NCI-H1417 treated with DMSO at 0.1 percent for 48 hours (cell line): ENCODE measurements around the gene CLIP4.

Experiments used
- DNase-seq: peaks from one replicate; lab custom pipeline; 2025; lab: John Stamatoyannopoulos, UW

CLIP4 gene

GRCh38 chr2:29134933-29135332, 19.7 kb downstream of the CLIP4 start:
- no peak for DNase-seq

- no peak for DNase-seq
These were observed 23.9 kb downstream of the CLIP4 start for GRCh38 chr2:29139152-29139551.

GRCh38 chr2:29139731-29140130, 24.5 kb downstream of the CLIP4 start:
- no peak for DNase-seq

GRCh38 chr2:29143657-29144056, 28.4 kb downstream of the CLIP4 start:
- DNase-seq, result no peak

- no peak for DNase-seq
These were observed 31.0 kb downstream of the CLIP4 start for GRCh38 chr2:29146197-29146596.

- DNase-seq, result no peak
These were observed 32.7 kb downstream of the CLIP4 start for GRCh38 chr2:29147963-29148362.

GRCh38 chr2:29154610-29155009, 39.4 kb downstream of the CLIP4 start:
- no peak for DNase-seq

- no peak for DNase-seq
These were observed 40.4 kb downstream of the CLIP4 start for GRCh38 chr2:29155578-29155977.

GRCh38 chr2:29157131-29157530, 41.9 kb downstream of the CLIP4 start:
- no peak for DNase-seq

- no peak for DNase-seq
These were observed 43.9 kb downstream of the CLIP4 start for GRCh38 chr2:29159125-29159524.

- DNase-seq, result no peak
These were observed 45.0 kb downstream of the CLIP4 start for GRCh38 chr2:29160184-29160583.

GRCh38 chr2:29162204-29162928, 47.2 kb downstream of the CLIP4 start:
- no peak for DNase-seq

- no peak for DNase-seq
These were observed 49.1 kb downstream of the CLIP4 start for GRCh38 chr2:29164091-29164846.

GRCh38 chr2:29165362-29166241, 50.4 kb downstream of the CLIP4 start:
- DNase-seq, result no peak

- DNase-seq, result no peak
These were observed 51.2 kb downstream of the CLIP4 start for GRCh38 chr2:29166242-29167039.

- DNase-seq, result no peak
These were observed 59.7 kb downstream of the CLIP4 start for GRCh38 chr2:29174937-29175336.

GRCh38 chr2:29175338-29175737, 60.1 kb downstream of the CLIP4 start:
- DNase-seq, result no peak

- no peak for DNase-seq
These were observed 67.1 kb downstream of the CLIP4 start for GRCh38 chr2:29182334-29182733.

GRCh38 chr2:29182920-29183319, 67.7 kb downstream of the CLIP4 start:
- no peak for DNase-seq

- DNase-seq, result no peak
These were observed 69.3 kb downstream of the CLIP4 start for GRCh38 chr2:29184531-29184930.

- no peak for DNase-seq
These were observed 71.6 kb downstream of the CLIP4 start for GRCh38 chr2:29186817-29187216.

GRCh38 chr2:29187926-29188325, 72.7 kb downstream of the CLIP4 start:
- no peak for DNase-seq
